Keratinocyte (primary cell): ENCODE results near the gene TMPRSS11E. TPM values are rescaled to one million over a fixed set of nuclear protein-coding genes. Genes with fewer than 3 reads are reported as not detected.

Source experiments
- DNase-seq: peaks from one replicate; pipeline ENCODE4 v3.0.0-alpha.2; 2011; ENCODE audit warnings: low read depth, missing footprints, low spot score
- FAIRE-seq: peaks from 2 replicates; lab custom pipeline; 2011; peaks lifted over from hg19 to GRCh38; lab: Jason Lieb, UNC
- H2AFZ ChIP-seq: 2 replicates; pipeline ENCODE4 v1.6.0; 2012; ENCODE audit warnings: low read length, control low read depth, inconsistent platforms; ENCODE audit not compliant: control insufficient read depth
- H3K27ac ChIP-seq: 2 replicates; pipeline ENCODE4 v1.5.1; 2011; ENCODE audit warnings: low read length; ENCODE audit not compliant: control insufficient read depth, insufficient read depth
- H3K27me3 ChIP-seq: 3 replicates; pipeline ENCODE4 v1.6.0; 2011; ENCODE audit warnings: low read length; ENCODE audit not compliant: control insufficient read depth, insufficient read depth; ENCODE audit errors: extremely low read depth
- H3K36me3 ChIP-seq, 2 experiments: 2 replicates in 1 of 2; 3 replicates in 1 of 2; pipeline ENCODE4 v1.5.1; 2011; ENCODE audit warnings: low read length in 2 of 2, mild to moderate bottlenecking in 1 of 2; ENCODE audit not compliant: control insufficient read depth in 2 of 2, insufficient read depth in 2 of 2; ENCODE audit errors: extremely low read depth in 1 of 2
- H3K4me1 ChIP-seq: 3 replicates; pipeline ENCODE4 v1.5.1; 2011; ENCODE audit warnings: low read length; ENCODE audit not compliant: control insufficient read depth, insufficient read depth; ENCODE audit errors: extremely low read depth
- H3K4me2 ChIP-seq: 3 replicates; pipeline ENCODE4 v1.6.0; 2011; ENCODE audit warnings: low read depth, low read length; ENCODE audit not compliant: control insufficient read depth, insufficient read depth; ENCODE audit errors: extremely low read depth
- H3K4me3 ChIP-seq, 3 experiments: fragments of 200-600 bp in 1 of 3; sonication (generic) in 1 of 3; 2 replicates in 2 of 3; 3 replicates in 1 of 3; pipeline ENCODE4 v1.5.1; 2011 to 2016; ENCODE audit warnings: low read length in 3 of 3, mild to moderate bottlenecking in 3 of 3, control low read depth in 2 of 3, inconsistent platforms in 1 of 3, low read depth in 1 of 3, mixed read lengths in 1 of 3, mixed run types in 1 of 3, moderate library complexity in 1 of 3; ENCODE audit not compliant: control insufficient read depth in 2 of 3, insufficient read depth in 2 of 3; ENCODE audit errors: extremely low read depth in 1 of 3
- H3K79me2 ChIP-seq: 2 replicates; pipeline ENCODE4 v1.6.0; 2012; ENCODE audit warnings: low read length; ENCODE audit not compliant: control insufficient read depth, insufficient read depth
- H3K9ac ChIP-seq: 3 replicates; pipeline ENCODE4 v1.6.0; 2011; ENCODE audit warnings: low read length; ENCODE audit not compliant: control insufficient read depth, insufficient read depth; ENCODE audit errors: extremely low read depth
- H3K9me1 ChIP-seq: 3 replicates; pipeline ENCODE4 v1.6.0; 2011; ENCODE audit warnings: low read length; ENCODE audit not compliant: control insufficient read depth, insufficient read depth; ENCODE audit errors: extremely low read depth
- H3K9me3 ChIP-seq: 2 replicates; pipeline ENCODE4 v1.5.1; 2012; ENCODE audit warnings: low read depth, low read length; ENCODE audit not compliant: control insufficient read depth
- H4K20me1 ChIP-seq: 3 replicates; pipeline ENCODE4 v1.6.0; 2011; ENCODE audit warnings: low read length; ENCODE audit not compliant: control insufficient read depth, insufficient read depth; ENCODE audit errors: extremely low read depth
- EZH2 ChIP-seq: IDR thresholded peaks from one replicate; pipeline ENCODE4 v1.6.1; 2012; ENCODE audit warnings: inconsistent platforms, mild to moderate bottlenecking, low read length, moderate library complexity
- dilution Hi-C: fragments of 300-500 bp; cut with MboI; formaldehyde crosslinking; loops from one replicate; pipeline ENCODE4 v1.7.0; 2020; ENCODE audit warnings: low sequenced_read_pairs; ENCODE audit not compliant: extremely low pct_ligation_motif_present
- polyA plus RNA-seq, 5 experiments: library from polyadenylated mRNA; depleted of rRNA in 3 of 5; stranded (reverse) in 3 of 5; stranded (forward) in 1 of 5; unstranded in 1 of 5; fragments of >200 nt; gene quantifications; 1 replicate in 1 of 5; 2 replicates in 3 of 5; 3 replicates in 1 of 5; pipeline versions ENCODE4 v1.2.1 to v1.2.3, GENCODE V29; 2011 to 2012; ENCODE audit warnings: missing spikeins in 2 of 5, low read depth in 1 of 5, low replicate concordance in 1 of 5
- TF ChIP-seq, protein P1 (sequence below), 3 experiments: IDR thresholded peaks in 1 of 3; conservative IDR thresholded peaks in 1 of 3; optimal IDR thresholded peaks in 1 of 3; 2 replicates in 2 of 3; 3 replicates in 1 of 3; pipeline versions ENCODE3 to v1.5.1; 2011; ENCODE audit warnings: low read length in 3 of 3, mild to moderate bottlenecking in 3 of 3, moderate library complexity in 2 of 3, control low read depth in 1 of 3, inconsistent platforms in 1 of 3; ENCODE audit not compliant: insufficient read depth in 2 of 3; ENCODE audit errors: extremely low read depth in 1 of 3

The TMPRSS11E gene
- polyA plus RNA-seq, 1 donor (not counting 4 experiments of a cell fraction or from before 2014, with no cell fraction given), result 2.0 TPM

- Histone ChIP-seq H3K79me2 (no peaks in the 10 kb centered on the region), H3K4me1 (peaks cover 29% of the 10 kb centered on the region), H4K20me1 (no peaks in the 10 kb centered on the region), H3K9ac (no peak overlapping the region), H3K9me1 (no peaks in the 10 kb centered on the region), H2AFZ (no peak overlapping the region), H3K9me3 (no peaks in the 10 kb centered on the region), H3K4me3 (no peak overlapping the region), H3K36me3 (no peaks in the 10 kb centered on the region), H3K27me3 (no peaks in the 10 kb centered on the region), H3K27ac (no peak overlapping the region), H3K4me2 (no peak overlapping the region)
- FAIRE-seq (no peak), DNase-seq (no peak)
- dilution Hi-C loops, result no loop called here
- TF ChIP-seq, protein P1, sequence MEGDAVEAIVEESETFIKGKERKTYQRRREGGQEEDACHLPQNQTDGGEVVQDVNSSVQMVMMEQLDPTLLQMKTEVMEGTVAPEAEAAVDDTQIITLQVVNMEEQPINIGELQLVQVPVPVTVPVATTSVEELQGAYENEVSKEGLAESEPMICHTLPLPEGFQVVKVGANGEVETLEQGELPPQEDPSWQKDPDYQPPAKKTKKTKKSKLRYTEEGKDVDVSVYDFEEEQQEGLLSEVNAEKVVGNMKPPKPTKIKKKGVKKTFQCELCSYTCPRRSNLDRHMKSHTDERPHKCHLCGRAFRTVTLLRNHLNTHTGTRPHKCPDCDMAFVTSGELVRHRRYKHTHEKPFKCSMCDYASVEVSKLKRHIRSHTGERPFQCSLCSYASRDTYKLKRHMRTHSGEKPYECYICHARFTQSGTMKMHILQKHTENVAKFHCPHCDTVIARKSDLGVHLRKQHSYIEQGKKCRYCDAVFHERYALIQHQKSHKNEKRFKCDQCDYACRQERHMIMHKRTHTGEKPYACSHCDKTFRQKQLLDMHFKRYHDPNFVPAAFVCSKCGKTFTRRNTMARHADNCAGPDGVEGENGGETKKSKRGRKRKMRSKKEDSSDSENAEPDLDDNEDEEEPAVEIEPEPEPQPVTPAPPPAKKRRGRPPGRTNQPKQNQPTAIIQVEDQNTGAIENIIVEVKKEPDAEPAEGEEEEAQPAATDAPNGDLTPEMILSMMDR (optimal IDR thresholded peaks at IDR 0.05 in 1 of 3, IDR thresholded peaks at IDR 0.05 in 1 of 3, conservative IDR thresholded peaks at IDR 0.05 in 1 of 3; ENCODE audit: extremely low read depth in 1 of 3, insufficient read depth in 2 of 3, low read length in 3 of 3), result no peak
These were observed 15.4 kb downstream of the TMPRSS11E start for GRCh38 chr4:68462691-68463090.

DNA sequence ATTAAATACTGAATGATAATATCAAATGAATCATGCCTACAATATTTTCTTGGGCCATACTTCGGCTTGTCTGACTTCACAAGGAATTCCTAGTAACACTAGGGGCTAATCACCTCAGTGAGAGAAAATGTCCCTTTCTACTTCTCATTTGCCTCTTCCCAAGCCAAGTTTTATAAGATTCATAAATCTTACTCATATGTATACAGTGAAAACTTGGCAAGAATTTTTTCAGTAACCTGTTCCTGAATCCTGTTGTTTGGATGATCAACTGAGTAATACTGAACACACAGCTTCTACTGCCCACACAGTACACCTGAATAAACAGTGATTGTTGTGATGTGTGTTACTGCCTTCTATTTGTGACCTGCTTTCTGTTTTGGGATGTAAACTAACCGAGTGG lies 16.5 kb downstream of the TMPRSS11E start:
- H2AFZ ChIP-seq, result no peak overlapping the region
- H3K79me2 ChIP-seq, result no peaks in the 10 kb centered on the region
- no peaks in the 10 kb centered on the region for H3K27me3 ChIP-seq
- H4K20me1 ChIP-seq, result no peaks in the 10 kb centered on the region
- H3K9me3 ChIP-seq, result no peaks in the 10 kb centered on the region
- H3K4me3 ChIP-seq, result no peak overlapping the region
- DNase-seq, result peak; percentile 9
- no peak overlapping the region for H3K9ac ChIP-seq
- peak; percentile 79 for FAIRE-seq
- no peak overlapping the region for H3K4me2 ChIP-seq
- TF ChIP-seq EZH2, result no peak
- TF ChIP-seq, protein P1 (optimal IDR thresholded peaks at IDR 0.05 in 1 of 3, IDR thresholded peaks at IDR 0.05 in 1 of 3, conservative IDR thresholded peaks at IDR 0.05 in 1 of 3; ENCODE audit: extremely low read depth in 1 of 3, insufficient read depth in 2 of 3, low read length in 3 of 3), result no peak
- H3K36me3 ChIP-seq, result no peaks in the 10 kb centered on the region
- dilution Hi-C loops, result no loop called here
- H3K4me1 ChIP-seq, result peaks cover 29% of the 10 kb centered on the region
- peak overlapping the region; percentile 10 for H3K27ac ChIP-seq
- no peaks in the 10 kb centered on the region for H3K9me1 ChIP-seq
